Lower leg skin (tissue), 3 donors: ENCODE data around the gene CERS4.

Source experiments
- CTCF ChIP-seq, 3 donors: fragments of 450-650 bp; IDR thresholded peaks; one replicate each; pipeline ENCODE4 v1.5.1; 2016; ENCODE audit warnings: antibody characterized with exemption in 3 of 3, mild to moderate bottlenecking in 3 of 3, moderate library complexity in 2 of 3
- POLR2A ChIP-seq, 2 donors: fragments of 450-650 bp; IDR thresholded peaks; one replicate each; pipeline ENCODE4 v1.6.1; 2016 to 2017; ENCODE audit warnings: antibody characterized with exemption in 2 of 2, mild to moderate bottlenecking in 1 of 2, moderate library complexity in 1 of 2

DNA sequence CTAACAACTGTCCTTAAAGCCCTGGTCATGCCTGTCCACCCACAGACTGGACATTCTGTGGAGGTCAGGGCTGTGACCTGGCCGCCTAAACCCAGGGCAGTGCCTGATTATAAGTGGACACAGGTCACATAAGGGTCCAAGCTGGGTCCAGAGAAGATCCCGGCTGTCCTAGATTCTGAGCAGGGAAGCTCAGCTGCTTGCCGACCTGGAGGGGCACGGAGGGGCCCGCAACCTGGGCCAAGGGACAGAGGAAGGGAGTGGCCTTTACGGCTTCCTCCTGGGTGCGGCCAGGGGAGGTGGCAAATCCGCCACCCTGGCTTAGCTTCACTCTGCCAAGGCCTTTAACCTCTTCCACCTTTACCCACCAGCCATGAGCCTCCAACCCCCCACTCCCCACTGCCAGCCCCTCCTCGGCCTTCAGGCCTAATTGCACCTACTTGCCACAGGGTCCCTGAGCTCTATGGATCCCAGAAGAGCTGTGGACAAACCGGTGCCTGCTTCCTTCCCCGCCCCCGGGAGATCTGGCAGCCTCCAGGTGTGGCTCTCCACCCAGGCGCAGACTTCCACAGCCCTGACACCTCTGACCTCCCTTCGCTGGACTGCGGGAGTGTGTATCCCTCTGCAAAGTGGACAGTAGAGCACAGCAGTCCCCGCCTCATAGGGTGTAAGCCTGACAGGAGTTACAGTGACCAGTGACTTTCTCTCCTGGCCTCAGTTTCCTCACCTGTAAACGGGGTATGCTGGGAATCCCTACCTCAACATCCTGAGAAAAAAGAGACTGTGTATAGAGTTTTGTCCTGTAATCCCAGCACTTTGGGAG, 97.3 kb downstream of the CERS4 start:
- no peak for TF ChIP-seq CTCF (IDR thresholded peaks at IDR 0.05)
- TF ChIP-seq POLR2A (IDR thresholded peaks at IDR 0.05): no peak
